ENCODE measurements around the gene LAPTM4A.

- no peak for TF ChIP-seq CTCF (IDR thresholded peaks at IDR 0.05; ENCODE audit: poor library complexity)
- TF ChIP-seq EZH2phosphoT487 (IDR thresholded peaks at IDR 0.05; ENCODE audit: low read depth, severe bottlenecking, unreplicated experiment), result no peak
Measured at GRCh38 chr2:20064421-20064820, 13.0 kb upstream of the LAPTM4A start.
